GM18519 (cell line): ENCODE measurements around the gene TNFAIP2.

Experiments used
- ATAC-seq: cut with Tn5 transposase; IDR thresholded peaks from one replicate; pipeline ENCODE4 v1.9.1; 2021; ENCODE audit warnings: mild to moderate bottlenecking, moderate library complexity; ENCODE audit not compliant: unreplicated experiment, low FRiP score

TNFAIP2 gene

GRCh38 chr14:103178521-103178920 lies 55.3 kb downstream of the TNFAIP2 start:
- no peak for ATAC-seq

GRCh38 chr14:103179094-103179493 lies 55.8 kb downstream of the TNFAIP2 start:
- ATAC-seq: no peak

DNA sequence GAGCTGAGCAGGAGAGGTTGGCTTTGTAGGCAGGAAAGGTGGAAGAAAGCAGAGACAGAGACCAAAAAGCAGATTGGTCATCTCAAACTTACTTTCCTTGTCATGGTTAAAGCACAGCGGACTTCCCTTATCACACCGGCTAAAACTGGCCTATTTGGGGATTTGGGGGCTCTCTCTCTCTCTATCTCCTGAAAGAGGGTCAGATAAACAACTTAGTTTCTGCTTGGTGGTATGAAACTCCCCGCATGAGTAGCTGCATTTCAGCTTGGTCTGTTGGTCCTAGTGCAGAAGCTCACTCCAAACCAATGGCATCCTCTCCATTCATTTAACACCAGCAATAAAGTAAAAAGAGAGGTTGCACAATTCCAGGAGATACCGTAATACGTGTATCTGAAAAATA lies 57.1 kb downstream of the TNFAIP2 start:
- ATAC-seq: no peak

GRCh38 chr14:103184046-103184445 lies 60.8 kb downstream of the TNFAIP2 start:
- ATAC-seq: no peak

DNA sequence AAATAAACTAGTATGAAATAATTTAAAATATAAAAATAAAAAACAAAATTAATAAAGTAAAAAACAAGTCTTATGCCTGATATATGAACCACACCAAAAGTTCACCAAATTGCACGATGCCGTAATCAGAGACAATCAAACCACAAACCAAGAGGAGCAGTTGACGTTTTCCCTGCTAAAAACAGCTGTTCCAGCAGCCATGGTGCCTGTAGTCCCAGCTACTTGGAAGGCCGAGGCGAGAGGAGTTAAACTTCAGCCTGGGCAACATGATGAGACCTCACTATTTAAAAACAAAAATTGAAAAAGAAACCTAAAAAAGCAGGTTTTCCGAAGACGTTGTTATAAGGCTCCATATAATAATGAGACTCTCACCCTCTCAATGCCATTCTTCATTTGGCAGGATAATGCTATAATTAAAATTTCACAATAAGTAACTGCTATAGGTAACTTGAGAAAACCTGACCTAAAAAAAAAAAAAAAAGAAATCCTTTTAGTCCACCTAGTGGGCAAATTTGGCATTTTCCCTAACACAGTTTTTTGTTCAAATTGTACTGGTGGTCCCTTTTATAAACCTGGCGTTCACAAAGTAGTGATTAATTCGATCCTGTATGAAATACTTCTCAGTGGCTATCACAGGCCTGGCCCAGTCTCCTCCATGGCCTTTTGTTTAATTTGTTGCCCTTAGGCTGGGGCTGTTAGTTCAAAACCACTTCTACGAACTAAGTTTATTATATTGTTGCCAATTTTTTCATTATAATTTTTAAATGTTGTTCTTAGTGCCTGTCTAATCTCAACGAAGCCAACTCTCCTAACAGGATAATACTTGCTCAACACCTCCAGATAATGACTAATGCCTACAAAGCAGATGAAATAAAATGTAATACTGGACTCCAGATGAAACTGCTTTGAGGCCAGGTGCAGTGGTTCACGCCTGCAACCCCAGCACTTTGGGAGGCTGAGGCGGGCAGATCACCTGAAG lies 62.1 kb downstream of the TNFAIP2 start:
- ATAC-seq: no peak

GRCh38 chr14:103186241-103186822 lies 63.1 kb downstream of the TNFAIP2 start:
- ATAC-seq: no peak
